GM21723 (cell line): ENCODE data around the gene GSE1.
A peak's percentile ranks its signal among the peaks of the same experiment; 100 is the strongest.

Experiments
- ATAC-seq: cut with Tn5 transposase; IDR thresholded peaks from one replicate; pipeline ENCODE4 v1.9.1; 2021; ENCODE audit warnings: mild to moderate bottlenecking, moderate library complexity; ENCODE audit not compliant: unreplicated experiment

The GSE1 gene

GRCh38 chr16:85674828-85675227 lies 61.7 kb downstream of the GSE1 start:
- ATAC-seq = no peak

- ATAC-seq = no peak
Measured at GRCh38 chr16:85675251-85675874, 62.2 kb downstream of the GSE1 start.

- no peak for ATAC-seq
Measured at GRCh38 chr16:85676466-85676865, 63.3 kb downstream of the GSE1 start.

GRCh38 chr16:85677383-85677967 lies 64.4 kb downstream of the GSE1 start:
- no peak for ATAC-seq

GRCh38 chr16:85678016-85678415 lies 64.9 kb downstream of the GSE1 start:
- no peak for ATAC-seq

GRCh38 chr16:85678821-85679220 lies 65.7 kb downstream of the GSE1 start:
- ATAC-seq = no peak

GRCh38 chr16:85679870-85680269 lies 66.7 kb downstream of the GSE1 start:
- no peak for ATAC-seq

GRCh38 chr16:85680352-85680944 lies 67.3 kb downstream of the GSE1 start:
- ATAC-seq = no peak

- no peak for ATAC-seq
Measured at GRCh38 chr16:85681255-85681654, 68.1 kb downstream of the GSE1 start.

DNA sequence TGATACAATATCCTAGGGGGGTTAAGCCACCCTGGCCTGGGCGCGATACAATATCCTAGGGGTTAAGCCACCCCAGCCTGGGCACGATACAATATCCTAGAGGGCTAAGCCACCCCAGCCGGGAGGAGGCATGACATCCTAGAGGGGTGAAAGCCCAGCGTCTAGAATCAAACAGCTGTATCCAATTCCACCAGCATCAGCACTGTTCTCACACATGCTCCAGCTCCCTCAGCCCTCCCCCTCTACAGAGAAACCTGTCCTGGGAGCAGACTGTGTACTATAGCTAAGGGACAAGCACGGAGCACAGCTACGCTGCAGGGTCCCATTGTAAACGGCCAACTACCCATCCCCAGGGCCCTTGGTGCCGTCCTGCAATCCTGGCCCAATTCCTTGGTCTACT lies 69.4 kb downstream of the GSE1 start:
- ATAC-seq = no peak

GRCh38 chr16:85683363-85683762 lies 70.2 kb downstream of the GSE1 start:
- no peak for ATAC-seq

GRCh38 chr16:85685251-85685650 lies 72.1 kb downstream of the GSE1 start:
- no peak for ATAC-seq

DNA sequence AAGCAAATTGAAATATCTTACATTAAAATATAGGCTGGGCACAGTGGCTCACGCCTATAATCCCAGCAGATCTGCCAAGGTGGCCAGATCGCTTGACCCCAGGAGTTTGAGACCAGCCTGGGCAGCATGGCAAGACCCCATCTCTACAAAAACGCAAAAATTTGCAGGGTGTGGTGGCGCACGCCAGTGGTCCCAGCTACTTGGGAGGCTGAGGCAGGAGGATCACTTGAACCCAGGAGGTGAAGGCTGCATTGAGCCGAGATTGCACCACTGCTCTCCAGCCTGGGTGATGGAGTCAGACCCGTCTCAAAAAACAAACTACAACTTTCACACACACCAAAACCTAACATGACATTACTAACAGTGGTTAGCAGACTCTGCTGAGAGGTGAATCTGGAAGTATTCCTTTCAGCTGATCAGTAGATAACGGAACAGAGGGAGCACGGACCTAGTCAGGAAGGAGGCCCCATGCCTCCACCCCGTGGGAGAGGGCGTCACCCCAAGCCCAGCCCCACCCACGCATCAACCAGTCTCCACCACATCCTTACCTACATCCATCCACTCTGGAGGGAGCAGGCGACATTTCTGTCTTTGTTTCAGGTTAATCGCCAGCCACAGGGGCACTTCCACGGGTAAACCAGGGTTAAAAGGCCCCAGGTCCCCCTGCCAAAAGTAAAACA lies 73.9 kb downstream of the GSE1 start:
- no peak for ATAC-seq

DNA sequence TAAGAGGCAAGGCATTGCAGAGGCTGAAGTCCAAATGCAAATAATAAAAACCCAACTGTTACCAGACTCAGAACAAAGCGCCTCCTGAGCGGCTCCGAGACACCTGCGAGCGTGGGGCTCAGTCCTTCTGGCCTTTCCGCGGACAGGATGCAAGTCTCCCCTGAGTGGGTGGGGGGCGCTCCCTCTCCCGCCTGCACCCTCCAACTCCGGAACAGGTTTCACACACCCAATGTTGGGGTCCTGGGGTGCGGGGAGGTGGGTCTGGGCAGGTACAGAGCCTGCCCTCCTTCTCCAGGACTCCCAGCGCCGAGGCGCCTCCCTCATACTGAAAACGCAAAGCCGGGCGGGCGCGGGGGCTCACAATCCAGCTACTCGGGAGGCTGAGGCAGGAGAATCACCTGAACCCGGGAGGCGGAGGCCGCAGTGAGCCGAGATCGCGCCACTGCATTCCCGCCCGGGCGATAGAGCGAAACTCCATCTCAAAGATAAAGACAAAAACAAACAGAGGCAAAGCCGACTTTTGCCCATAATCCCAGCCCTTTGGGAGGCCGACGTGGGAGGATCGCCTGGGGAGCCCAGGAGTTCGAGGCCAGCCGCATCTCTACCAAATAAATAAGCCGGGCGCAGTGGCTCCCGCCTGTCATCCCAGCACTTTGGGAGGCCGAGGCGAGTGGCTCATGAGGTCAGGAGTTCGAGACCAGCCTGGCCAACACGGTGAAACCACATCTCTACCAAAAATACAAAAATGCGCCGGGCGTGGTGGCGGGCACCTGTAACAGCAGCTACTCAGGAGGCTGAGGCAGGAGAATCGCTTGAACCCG lies 74.7 kb downstream of the GSE1 start:
- ATAC-seq = no peak

DNA sequence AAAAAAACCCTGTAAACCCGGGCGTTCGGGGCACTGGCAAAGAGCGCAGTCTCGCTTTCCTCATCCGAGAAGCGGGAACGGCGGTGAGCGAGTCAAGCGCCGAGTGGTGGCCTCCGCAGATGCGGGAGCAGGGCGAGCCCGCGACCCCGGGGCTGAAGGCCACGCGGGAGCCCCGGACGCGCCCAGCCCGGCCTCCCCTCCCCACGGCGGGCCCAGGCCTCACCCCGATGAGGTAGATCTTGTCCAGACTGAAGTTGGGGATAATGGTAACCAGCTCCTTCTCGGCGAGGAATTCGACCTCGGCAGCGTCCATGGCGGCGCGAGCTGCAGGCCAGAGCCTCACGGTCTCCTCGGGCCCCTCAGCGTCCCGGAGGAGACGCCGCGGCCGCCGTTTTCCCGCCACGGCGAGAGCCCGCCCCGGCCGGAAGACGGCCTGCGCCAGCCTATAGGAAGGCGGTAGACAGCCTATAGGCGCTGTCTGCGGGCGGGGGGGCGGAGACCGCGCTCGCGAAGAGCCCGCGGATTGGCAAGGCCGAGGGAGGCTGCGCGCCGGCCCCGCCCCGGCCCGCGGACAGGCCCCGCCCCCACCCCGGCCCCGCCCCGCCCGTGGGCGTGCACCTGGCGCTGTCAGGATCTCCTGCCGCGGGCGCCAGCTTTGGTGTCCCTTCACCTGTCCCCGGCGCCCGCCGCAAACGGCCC lies 75.6 kb downstream of the GSE1 start, which contains the start of gene GINS2:
Gene GINS2, minus strand, starts transcription at position 369 of the 699 bp plus-strand sequence. Its CDS starts 56 bp downstream, at position 313.
- ATAC-seq = peak; percentile 87

GRCh38 chr16:85689285-85689949 lies 76.3 kb downstream of the GSE1 start:
- ATAC-seq = no peak

DNA sequence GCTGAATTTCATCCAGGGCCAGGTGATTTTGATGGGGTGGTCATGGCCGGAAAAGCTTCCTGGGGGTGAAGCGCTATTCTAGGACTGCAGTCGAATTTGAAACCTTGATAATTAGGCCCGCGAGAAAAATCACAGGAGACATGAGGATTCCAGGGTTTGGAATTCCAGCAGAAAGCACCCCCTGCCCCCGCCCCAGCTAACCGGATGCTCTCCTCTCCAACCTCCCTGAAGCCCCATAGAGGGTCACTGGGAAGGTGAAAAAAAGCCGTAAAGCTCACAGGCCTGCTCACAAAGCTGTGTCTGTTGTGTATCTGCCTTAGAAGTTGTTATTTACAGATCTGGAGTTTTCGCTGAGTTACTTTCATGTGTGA lies 76.8 kb downstream of the GSE1 start:
- no peak for ATAC-seq

- no peak for ATAC-seq
Measured at GRCh38 chr16:85690469-85691064, 77.4 kb downstream of the GSE1 start.
